C4-2B (cell line): ENCODE data around the gene AGPAT1.

Experiments used
- H3K27ac ChIP-seq: fragments of 450-650 bp; 2 replicates; pipeline ENCODE4 v1.5.1; 2017
- ZFX ChIP-seq: fragments of 450-650 bp; IDR thresholded peaks from 2 replicates; pipeline ENCODE4 v1.6.1; 2017
- TF ChIP-seq, protein P1 (sequence below): fragments of 450-650 bp; conservative IDR thresholded peaks from 2 replicates; pipeline ENCODE4 v1.5.1; 2017; ENCODE audit warnings: mild to moderate bottlenecking

The AGPAT1 gene

DNA sequence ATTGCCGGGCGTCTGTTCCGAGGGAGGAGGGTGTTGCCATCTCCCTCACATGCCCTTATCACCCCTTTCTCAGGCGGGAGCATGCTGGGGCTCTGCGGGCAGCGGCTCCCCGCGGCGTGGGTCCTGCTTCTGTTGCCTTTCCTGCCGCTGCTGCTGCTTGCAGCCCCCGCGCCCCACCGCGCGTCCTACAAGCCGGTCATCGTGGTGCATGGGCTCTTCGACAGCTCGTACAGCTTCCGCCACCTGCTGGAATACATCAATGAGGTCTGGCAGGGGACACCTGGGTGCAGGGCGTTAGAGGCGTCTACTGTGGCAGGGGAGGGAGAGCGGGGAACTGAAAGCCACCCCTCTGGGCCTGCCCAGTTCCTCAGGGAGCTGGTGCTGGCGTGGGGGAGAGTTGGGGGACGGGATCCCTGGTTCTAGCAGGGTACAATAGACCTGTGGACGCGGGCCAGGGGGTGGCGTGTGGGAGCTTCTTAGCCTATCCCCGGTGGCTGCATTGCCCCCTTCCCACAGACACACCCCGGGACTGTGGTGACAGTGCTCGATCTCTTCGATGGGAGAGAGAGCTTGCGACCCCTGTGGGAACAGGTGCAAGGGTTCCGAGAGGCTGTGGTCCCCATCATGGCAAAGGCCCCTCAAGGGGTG, 21.2 kb downstream of the AGPAT1 start:
- peak overlapping the region; percentile 83 for H3K27ac ChIP-seq
- no peak for TF ChIP-seq ZFX
- TF ChIP-seq, protein P1, sequence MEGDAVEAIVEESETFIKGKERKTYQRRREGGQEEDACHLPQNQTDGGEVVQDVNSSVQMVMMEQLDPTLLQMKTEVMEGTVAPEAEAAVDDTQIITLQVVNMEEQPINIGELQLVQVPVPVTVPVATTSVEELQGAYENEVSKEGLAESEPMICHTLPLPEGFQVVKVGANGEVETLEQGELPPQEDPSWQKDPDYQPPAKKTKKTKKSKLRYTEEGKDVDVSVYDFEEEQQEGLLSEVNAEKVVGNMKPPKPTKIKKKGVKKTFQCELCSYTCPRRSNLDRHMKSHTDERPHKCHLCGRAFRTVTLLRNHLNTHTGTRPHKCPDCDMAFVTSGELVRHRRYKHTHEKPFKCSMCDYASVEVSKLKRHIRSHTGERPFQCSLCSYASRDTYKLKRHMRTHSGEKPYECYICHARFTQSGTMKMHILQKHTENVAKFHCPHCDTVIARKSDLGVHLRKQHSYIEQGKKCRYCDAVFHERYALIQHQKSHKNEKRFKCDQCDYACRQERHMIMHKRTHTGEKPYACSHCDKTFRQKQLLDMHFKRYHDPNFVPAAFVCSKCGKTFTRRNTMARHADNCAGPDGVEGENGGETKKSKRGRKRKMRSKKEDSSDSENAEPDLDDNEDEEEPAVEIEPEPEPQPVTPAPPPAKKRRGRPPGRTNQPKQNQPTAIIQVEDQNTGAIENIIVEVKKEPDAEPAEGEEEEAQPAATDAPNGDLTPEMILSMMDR, result peak; percentile 79

DNA sequence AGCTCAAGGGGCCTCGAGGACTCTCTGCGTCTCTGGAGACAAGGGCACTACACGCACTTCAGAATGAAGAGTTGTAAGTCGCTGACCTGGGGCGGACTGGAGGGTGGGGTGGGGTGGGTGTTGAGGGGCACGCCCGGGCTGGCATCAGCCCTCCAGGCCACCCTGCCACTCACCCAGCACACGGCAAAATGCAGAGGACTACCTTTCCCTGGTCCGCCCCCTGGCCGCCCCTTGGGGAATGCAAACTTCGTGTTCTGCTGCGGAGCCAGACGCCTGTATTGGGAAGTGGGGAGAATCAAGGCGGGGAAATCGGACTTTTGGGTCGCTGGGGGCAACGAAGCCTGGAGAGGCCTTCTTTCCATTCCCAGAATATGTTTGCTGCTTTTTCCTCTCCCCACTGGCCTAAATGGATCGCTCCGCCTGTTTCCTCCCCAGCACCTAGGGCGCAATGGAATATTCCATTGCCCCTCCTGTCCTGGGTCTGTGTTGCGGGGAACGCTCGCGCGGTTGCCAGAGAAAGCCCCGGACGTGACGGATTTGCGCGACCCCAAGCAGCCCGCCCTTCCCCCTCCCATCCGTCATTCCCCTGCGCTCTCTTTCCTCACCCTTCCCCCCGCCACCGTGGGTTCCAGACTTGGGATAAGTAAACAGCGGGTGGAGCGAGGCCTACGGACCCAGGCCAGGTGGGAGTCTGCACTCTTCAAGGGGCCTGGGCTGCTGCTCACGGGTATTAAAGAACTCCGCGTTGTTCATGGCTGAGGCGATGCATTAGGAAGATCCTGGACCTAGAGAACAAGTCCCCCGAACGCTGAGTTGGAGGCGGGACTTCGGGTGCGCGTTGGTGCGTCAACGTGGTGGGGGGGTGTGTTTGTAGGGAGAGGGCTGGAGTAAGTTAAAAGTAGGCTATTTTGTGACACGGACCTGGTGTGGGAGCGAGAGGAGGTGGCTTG, 22.0 kb downstream of the AGPAT1 start, which contains the start of gene PPT2:
PPT2 (plus strand) TSS at position 578 of the 950 bp plus-strand sequence. CDS start 454 bp downstream, outside the sequence.
- H3K27ac ChIP-seq, result peak within 1 kb of the TSS; percentile 83
- peak; percentile 41; the same call in 1 of the 2 replicates for TF ChIP-seq ZFX
- TF ChIP-seq, protein P1, result no peak

GRCh38 chr6:32152769-32153563, 22.9 kb downstream of the AGPAT1 start:
- TF ChIP-seq ZFX, result no peak
- TF ChIP-seq, protein P1, result no peak
- peak overlapping the region; percentile 83 for H3K27ac ChIP-seq

- no peak within 1 kb of the TSS for H3K27ac ChIP-seq
- TF ChIP-seq ZFX, result no peak
- TF ChIP-seq, protein P1, result no peak
Measured at GRCh38 chr6:32151863-32152768, 23.8 kb downstream of the AGPAT1 start, which contains the start of gene PRRT1. Gene PRRT1, minus strand, starts transcription at chr6:32151939. Its CDS starts 112 bp downstream, at chr6:32151827.

- TF ChIP-seq, protein P1, result no peak
- TF ChIP-seq ZFX, result no peak
Measured at GRCh38 chr6:32151181-32151862, 24.6 kb downstream of the AGPAT1 start.

More at GRCh38 chr6:32151181-32151862, 24.6 kb downstream of the AGPAT1 start:
- no peak overlapping the region for H3K27ac ChIP-seq
